ENCODE data around the gene SH2D4B.

The SH2D4B gene

DNA sequence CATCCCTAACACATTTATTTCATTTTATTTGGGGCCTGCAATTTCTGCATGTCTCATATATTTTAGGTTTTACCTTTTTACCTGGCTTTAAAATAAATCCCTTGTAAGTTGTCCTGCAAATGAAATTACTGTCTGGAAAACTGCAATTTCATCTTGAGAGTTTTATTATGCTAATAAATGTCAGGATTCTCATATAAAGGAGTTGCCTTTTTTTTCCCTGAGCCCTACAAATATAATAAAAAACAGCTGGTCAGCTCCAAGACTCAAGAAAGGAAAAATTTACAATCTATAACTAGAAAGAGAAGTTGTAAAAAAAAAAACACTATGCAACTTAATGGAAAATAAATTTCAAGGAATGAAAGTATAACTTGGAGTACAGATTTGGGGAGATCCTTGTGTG, 108.7 kb downstream of the SH2D4B start:
- DNase-seq (ENCODE audit: low spot score) = no peak

GRCh38 chr10:80647173-80647833, 109.6 kb downstream of the SH2D4B start:
- no peak for DNase-seq (ENCODE audit: low spot score)

- DNase-seq (ENCODE audit: low spot score) = no peak
These were observed 110.4 kb downstream of the SH2D4B start for GRCh38 chr10:80648106-80648505.

GRCh38 chr10:80649183-80649582, 111.5 kb downstream of the SH2D4B start:
- no peak for DNase-seq (ENCODE audit: low spot score)

DNA sequence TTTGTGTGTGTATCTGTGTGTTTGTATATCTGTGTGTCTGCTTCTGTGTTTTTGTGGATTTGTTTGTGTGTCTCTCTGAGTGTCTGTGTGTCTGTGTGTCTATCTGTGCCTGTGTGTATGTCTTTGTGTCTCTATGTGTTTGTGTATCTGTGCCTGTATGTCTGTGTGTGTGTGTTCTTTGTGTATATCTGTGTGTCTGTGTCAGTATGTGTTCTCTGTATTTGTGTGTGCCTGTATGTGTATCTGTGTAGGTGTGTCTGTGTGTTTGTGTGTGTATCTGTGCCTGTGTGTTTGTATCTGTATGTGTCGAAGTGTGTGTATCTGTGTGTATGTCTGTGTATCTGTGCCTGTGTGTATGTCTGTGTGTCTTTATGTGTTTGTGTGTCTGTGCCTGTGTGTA, 118.2 kb downstream of the SH2D4B start:
- DNase-seq (ENCODE audit: low spot score) = no peak

GRCh38 chr10:80658068-80658467, 120.4 kb downstream of the SH2D4B start:
- DNase-seq (ENCODE audit: low spot score) = no peak

GRCh38 chr10:80659289-80659688, 121.6 kb downstream of the SH2D4B start:
- DNase-seq (ENCODE audit: low spot score) = no peak

- no peak for DNase-seq (ENCODE audit: low spot score)
These were observed 122.6 kb downstream of the SH2D4B start for GRCh38 chr10:80660266-80660665.

DNA sequence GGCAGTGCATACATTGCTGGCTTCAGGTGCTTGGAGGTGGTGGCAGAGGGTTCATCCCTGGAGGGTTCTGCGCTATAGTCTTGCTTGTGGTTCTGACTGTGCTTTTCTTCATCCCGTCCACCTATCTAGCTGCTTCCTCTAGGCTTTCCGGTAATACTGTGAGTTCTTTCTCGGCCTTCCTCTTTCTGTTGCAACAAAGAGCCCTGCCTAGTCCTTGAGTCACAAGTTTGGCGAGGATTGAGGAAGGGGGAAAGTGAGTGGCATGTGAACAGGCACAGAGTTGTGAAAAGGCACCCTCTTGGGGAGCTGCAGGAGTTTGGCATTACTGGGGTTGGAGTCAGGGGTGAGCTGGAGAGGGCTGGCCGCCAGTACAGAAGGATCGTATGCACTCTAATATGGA, 123.0 kb downstream of the SH2D4B start:
- DNase-seq (ENCODE audit: low spot score) = no peak

- no peak for DNase-seq (ENCODE audit: low spot score)
These were observed 123.8 kb downstream of the SH2D4B start for GRCh38 chr10:80661526-80661925.

- peak; percentile 93 for DNase-seq (ENCODE audit: low spot score)
These were observed 124.9 kb downstream of the SH2D4B start for GRCh38 chr10:80662429-80663261.

- DNase-seq (ENCODE audit: low spot score) = peak; percentile 90
These were observed 126.5 kb downstream of the SH2D4B start for GRCh38 chr10:80664071-80664680.

- DNase-seq (ENCODE audit: low spot score) = no peak
These were observed 131.8 kb downstream of the SH2D4B start for GRCh38 chr10:80669485-80669884.

- DNase-seq (ENCODE audit: low spot score) = no peak
These were observed 133.1 kb downstream of the SH2D4B start for GRCh38 chr10:80670774-80671173.

DNA sequence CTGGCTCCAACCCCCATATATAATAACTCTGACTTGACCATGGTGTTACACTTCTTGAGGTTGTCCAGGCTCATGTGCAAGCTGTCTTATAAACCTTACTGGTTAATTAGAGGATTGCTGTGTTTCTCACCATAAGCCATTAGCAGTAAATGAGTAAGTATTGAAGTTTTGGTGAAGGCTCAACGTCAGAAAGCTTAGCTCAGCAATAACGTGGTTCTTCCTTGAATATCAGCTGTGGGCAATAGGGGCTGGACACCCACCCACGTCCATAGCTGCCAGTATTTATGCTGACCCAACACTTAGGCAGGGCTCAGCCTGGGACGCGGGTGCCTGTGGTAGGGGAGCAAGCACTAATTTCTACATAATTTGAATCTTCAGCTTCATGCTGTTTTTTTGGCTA, 134.1 kb downstream of the SH2D4B start:
- DNase-seq (ENCODE audit: low spot score) = no peak

DNA sequence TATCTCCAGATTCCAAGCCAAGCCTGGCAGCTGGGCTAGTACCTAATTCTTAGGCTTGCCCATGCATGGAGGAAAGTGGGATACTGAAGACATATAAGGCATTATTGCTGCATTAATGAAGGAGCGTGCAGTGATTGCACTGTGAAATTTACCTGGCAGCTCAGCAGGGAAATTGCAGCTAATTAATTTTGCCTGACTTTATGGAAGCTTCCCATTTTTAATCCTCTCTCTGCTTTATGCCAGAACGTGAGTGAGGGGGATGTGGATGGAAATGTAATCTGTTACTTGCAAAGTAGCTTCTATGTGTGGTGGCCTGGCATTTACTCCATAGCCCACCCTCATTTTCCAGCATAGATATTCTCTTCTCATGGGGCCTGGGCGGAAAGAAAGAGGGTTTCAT, 134.9 kb downstream of the SH2D4B start:
- no peak for DNase-seq (ENCODE audit: low spot score)

- DNase-seq (ENCODE audit: low spot score) = no peak
These were observed 137.1 kb downstream of the SH2D4B start for GRCh38 chr10:80674809-80675208.

DNA sequence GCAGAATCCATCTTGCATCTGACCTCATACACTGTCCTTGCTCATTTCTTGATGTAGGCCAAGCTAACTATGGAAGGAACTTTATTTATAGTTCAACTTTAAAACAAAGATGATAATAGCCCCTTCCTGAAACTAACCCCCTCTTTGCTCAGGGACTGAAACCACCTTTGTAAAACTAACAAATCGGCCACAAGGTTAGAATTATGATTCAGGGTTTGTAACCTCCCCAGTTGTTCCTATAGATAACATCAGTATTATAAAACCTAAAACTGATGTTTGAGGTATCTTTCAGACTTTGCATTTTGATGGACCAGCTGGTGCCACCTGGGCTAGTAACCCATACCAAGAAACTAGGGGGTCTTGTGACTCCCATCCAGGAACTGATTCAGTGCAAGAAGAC, 143.4 kb downstream of the SH2D4B start:
- no peak for DNase-seq (ENCODE audit: low spot score)

GRCh38 chr10:80684259-80684658, 146.6 kb downstream of the SH2D4B start:
- DNase-seq (ENCODE audit: low spot score) = no peak

GRCh38 chr10:80685355-80685754, 147.7 kb downstream of the SH2D4B start:
- DNase-seq (ENCODE audit: low spot score) = no peak

GRCh38 chr10:80686734-80687475, 149.2 kb downstream of the SH2D4B start:
- DNase-seq (ENCODE audit: low spot score) = no peak

DNA sequence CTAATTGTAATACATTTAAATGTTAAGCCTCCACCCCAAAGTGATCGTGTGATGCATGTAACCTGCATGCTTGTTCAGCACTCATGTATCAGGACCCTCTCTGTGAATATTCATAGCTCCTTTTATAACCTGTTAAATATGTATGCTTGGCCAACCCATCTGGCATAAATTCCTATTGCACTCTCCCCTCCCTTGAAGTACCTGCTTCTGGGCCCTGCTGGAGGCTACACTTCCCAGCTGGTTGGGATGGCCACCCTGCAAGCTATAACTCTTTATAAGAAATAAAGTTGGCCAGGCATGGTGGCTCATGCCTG, 149.7 kb downstream of the SH2D4B start:
- DNase-seq (ENCODE audit: low spot score) = no peak

DNA sequence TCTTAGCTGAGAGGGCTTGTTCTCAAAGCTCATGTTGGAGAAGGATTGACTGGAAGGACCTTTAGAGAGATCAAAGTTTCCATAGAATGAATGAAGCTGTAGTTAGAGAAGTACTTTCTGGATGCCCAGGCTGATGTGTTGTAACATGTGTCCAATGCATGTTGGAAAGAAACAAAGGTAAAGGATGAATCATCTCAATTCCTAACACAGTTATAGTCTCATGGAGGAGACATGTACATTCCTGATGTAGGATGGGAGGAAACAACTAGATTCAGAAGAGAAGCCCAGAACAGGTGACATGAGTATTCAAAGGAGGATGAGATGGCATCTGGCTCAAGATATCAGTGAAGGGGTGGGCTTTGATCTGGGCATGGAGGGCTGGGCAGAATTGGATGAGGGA, 152.7 kb downstream of the SH2D4B start:
- no peak for DNase-seq (ENCODE audit: low spot score)

Data from ecto neural progenitor cell (in vitro differentiated cells).